MM.1S (cell line): Measurements from ENCODE around the gene CD19.
A peak's percentile ranks its signal among the peaks of the same experiment; 100 is the strongest.

Experiments
- DNase-seq: peaks from one replicate; pipeline ENCODE4 v3.0.0-alpha.2; 2015
- H2AFZ ChIP-seq: fragments of 300-600 bp; sonication (generic); 2 replicates; pipeline ENCODE4 v1.6.0; 2016; ENCODE audit warnings: antibody characterized with exemption, low read length
- H3F3A ChIP-seq: fragments of 300-600 bp; sonication (generic); 2 replicates; pipeline ENCODE4 v1.6.1; 2016; ENCODE audit warnings: mild to moderate bottlenecking, antibody characterized with exemption, low read length, moderate library complexity, mixed read lengths; ENCODE audit not compliant: insufficient read depth
- H3K27ac ChIP-seq: fragments of 300-600 bp; sonication (generic); 2 replicates; pipeline ENCODE4 v1.5.1; 2016; ENCODE audit warnings: mild to moderate bottlenecking, low read length
- H3K27me3 ChIP-seq: fragments of 300-600 bp; sonication (generic); replicated peaks from 2 replicates; pipeline ENCODE4 v1.6.0; 2016; ENCODE audit warnings: low read length; ENCODE audit not compliant: insufficient read depth
- H3K36me3 ChIP-seq: fragments of 300-600 bp; sonication (generic); replicated peaks from 2 replicates; pipeline ENCODE4 v1.6.1; 2016; ENCODE audit warnings: mild to moderate bottlenecking, low read length, mixed read lengths; ENCODE audit not compliant: insufficient read depth
- H3K4me1 ChIP-seq: fragments of 300-600 bp; sonication (generic); 2 replicates; pipeline ENCODE4 v1.6.1; 2016; ENCODE audit warnings: low read length, mixed read lengths
- H3K4me2 ChIP-seq: fragments of 300-600 bp; sonication (generic); 2 replicates; pipeline ENCODE4 v1.6.0; 2016; ENCODE audit warnings: low read depth, low read length
- H3K4me3 ChIP-seq: fragments of 300-600 bp; sonication (generic); 2 replicates; pipeline ENCODE4 v1.5.1; 2016; ENCODE audit warnings: low read length, mixed read lengths
- H3K79me2 ChIP-seq: fragments of 300-600 bp; sonication (generic); 2 replicates; pipeline ENCODE4 v1.6.1; 2016; ENCODE audit warnings: mixed run types, low read length, mixed read lengths
- H3K9ac ChIP-seq: fragments of 300-600 bp; sonication (generic); 2 replicates; pipeline ENCODE4 v1.6.1; 2016; ENCODE audit warnings: low read length, mixed read lengths
- H3K9me2 ChIP-seq: fragments of 300-600 bp; sonication (generic); replicated peaks from 2 replicates; pipeline ENCODE4 v1.6.1; 2016; ENCODE audit warnings: mild to moderate bottlenecking, low read length, mixed read lengths; ENCODE audit not compliant: insufficient read depth
- H3K9me3 ChIP-seq: fragments of 300-600 bp; sonication (generic); replicated peaks from 2 replicates; pipeline ENCODE4 v1.6.1; 2016; ENCODE audit warnings: mild to moderate bottlenecking, low read length, mixed read lengths; ENCODE audit not compliant: insufficient read depth
- H4K20me1 ChIP-seq: fragments of 300-600 bp; sonication (generic); 2 replicates; pipeline ENCODE4 v1.6.1; 2016; ENCODE audit warnings: mild to moderate bottlenecking, low read length, moderate library complexity, mixed read lengths; ENCODE audit not compliant: insufficient read depth
- CTCF ChIP-seq: fragments of 300-600 bp; sonication (generic); IDR thresholded peaks from 2 replicates; pipeline ENCODE4 v1.5.1; 2016; ENCODE audit warnings: antibody characterized with exemption, low read length, mixed read lengths
- EZH2 ChIP-seq: fragments of 300-600 bp; sonication (generic); optimal IDR thresholded peaks from 2 replicates; pipeline ENCODE3; 2017; ENCODE audit warnings: low read depth, mild to moderate bottlenecking, antibody characterized with exemption, low read length, mixed read lengths
- EZH2phosphoT487 ChIP-seq: fragments of 300-600 bp; sonication (generic); IDR thresholded peaks from 2 replicates; pipeline ENCODE4 v1.6.1; 2018; ENCODE audit warnings: antibody characterized with exemption, low read length

CD19 gene

GRCh38 chr16:28950648-28951409 lies 19.1 kb downstream of the CD19 start, which contains the start of gene NFATC2IP:
NFATC2IP (plus strand) TSS chr16:28950937; CDS start chr16:28951012, 75 bp downstream.
- Histone ChIP-seq H3K79me2 (peaks cover 44% of the 10 kb centered on the region), H3K27ac (peak within 1 kb of the TSS; percentile 29; the same call in 1 of the 2 replicates), H3K9ac (peak within 1 kb of the TSS; percentile 89), H3K36me3 (peaks cover 7% of the 10 kb centered on the region; the same call in 1 of the 2 replicates), H3K4me2 (peak within 1 kb of the TSS; percentile 95), H3K27me3 (no peaks in the 10 kb centered on the region), H3K9me3 (no peaks in the 10 kb centered on the region), H2AFZ (peak within 1 kb of the TSS; percentile 91), H4K20me1 (no peaks in the 10 kb centered on the region), H3K4me1 (peaks cover 9% of the 10 kb centered on the region), H3K9me2 (no peaks in the 10 kb centered on the region), H3K4me3 (peak within 1 kb of the TSS; percentile 81), H3F3A (no peaks in the 10 kb centered on the region)
- DNase-seq = peak; percentile 100
- TF ChIP-seq EZH2phosphoT487 (no peak), EZH2 (no peak), CTCF (no peak)

- TF ChIP-seq EZH2 = no peak
- DNase-seq = peak; percentile 45
- peak overlapping the region; percentile 83 for H2AFZ ChIP-seq
- no peaks in the 10 kb centered on the region for H3K9me3 ChIP-seq
- H3F3A ChIP-seq = no peaks in the 10 kb centered on the region
- no peaks in the 10 kb centered on the region for H3K27me3 ChIP-seq
- peaks cover 9% of the 10 kb centered on the region; the same call in 1 of the 2 replicates for H3K36me3 ChIP-seq
- peak overlapping the region; percentile 29; the same call in 1 of the 2 replicates for H3K27ac ChIP-seq
- peak overlapping the region; percentile 89 for H3K9ac ChIP-seq
- no peaks in the 10 kb centered on the region for H4K20me1 ChIP-seq
- H3K9me2 ChIP-seq = no peaks in the 10 kb centered on the region
- peak overlapping the region; percentile 95 for H3K4me2 ChIP-seq
- peaks cover 46% of the 10 kb centered on the region for H3K79me2 ChIP-seq
- H3K4me1 ChIP-seq = peaks cover 9% of the 10 kb centered on the region
- peak overlapping the region; percentile 81 for H3K4me3 ChIP-seq
Observed at GRCh38 chr16:28951410-28951943, 19.7 kb downstream of the CD19 start.

- Histone ChIP-seq H2AFZ (no peak overlapping the region), H3F3A (no peaks in the 10 kb centered on the region), H3K4me1 (no peaks in the 10 kb centered on the region), H3K79me2 (peaks cover 27% of the 10 kb centered on the region), H3K36me3 (peaks cover 9% of the 10 kb centered on the region), H3K27ac (no peak overlapping the region), H3K4me3 (no peak overlapping the region), H3K9me2 (no peaks in the 10 kb centered on the region), H3K9ac (no peak overlapping the region), H3K9me3 (no peaks in the 10 kb centered on the region), H4K20me1 (no peaks in the 10 kb centered on the region), H3K27me3 (no peaks in the 10 kb centered on the region), H3K4me2 (no peak overlapping the region)
- TF ChIP-seq CTCF (no peak), EZH2phosphoT487 (no peak)
- DNase-seq = no peak
Observed at GRCh38 chr16:28958216-28958615, 26.4 kb downstream of the CD19 start.

- Histone ChIP-seq H3K4me1 (no peaks in the 10 kb centered on the region), H3K9me2 (no peaks in the 10 kb centered on the region), H4K20me1 (no peaks in the 10 kb centered on the region), H3K27ac (no peak overlapping the region), H3K9me3 (no peaks in the 10 kb centered on the region), H3F3A (no peaks in the 10 kb centered on the region), H2AFZ (no peak overlapping the region), H3K36me3 (peaks cover 11% of the 10 kb centered on the region), H3K9ac (no peak overlapping the region), H3K4me2 (no peak overlapping the region), H3K4me3 (no peak overlapping the region), H3K27me3 (no peaks in the 10 kb centered on the region), H3K79me2 (peaks cover 21% of the 10 kb centered on the region)
- DNase-seq = no peak
- TF ChIP-seq CTCF = no peak
- TF ChIP-seq EZH2 = no peak
- no peak for TF ChIP-seq EZH2phosphoT487
Observed at GRCh38 chr16:28958836-28959235, 27.1 kb downstream of the CD19 start.
